Cardiac septum (tissue), 1 donor: ENCODE data around the gene IGSF9. TPM values are rescaled to one million over a fixed set of nuclear protein-coding genes. Genes with fewer than 3 reads are reported as not detected.
A peak's percentile ranks its signal among the peaks of the same experiment; 100 is the strongest.

Experiments
- DNase-seq: peaks from one replicate; pipeline ENCODE4 v3.0.0-alpha.2; 2020; ENCODE audit warnings: low spot score
- intact Hi-C: fragments of 100-400 bp; cut with DNase I; formaldehyde crosslinking; loops from one replicate; pipeline ENCODE4 v1.14.0; 2022
- total RNA-seq: library from RNA; stranded (reverse); fragmentation: NEBNext Ultra II Directional; extraction: Animal tissue kit (Norgen Biotek cat#: 25700); gene quantifications from one replicate; pipeline ENCODE4 v1.2.1, GENCODE V29; 2021
- donor health status: DM: no; HTN: no; CAD: no.

Gene IGSF9
- total RNA-seq, 1 donor from 2014 or later, result not detected

- peak; percentile 61 for DNase-seq
- intact Hi-C loops, result loop anchor here (5.0 kb wide), 1 partner anchor 153 kb away; no protein-coding TSS in a partner anchor
Measured at GRCh38 chr1:159949981-159950381, 4.6 kb upstream of the IGSF9 start.

- intact Hi-C loops, result loop anchor here (5.0 kb wide), 1 partner anchor 152 kb away; no protein-coding TSS in a partner anchor
- DNase-seq, result peak; percentile 55
Measured at GRCh38 chr1:159949123-159949522, 3.7 kb upstream of the IGSF9 start.

GRCh38 chr1:159947942-159948341 lies 2.5 kb upstream of the IGSF9 start:
- intact Hi-C loops, result loop anchor here (5.0 kb wide), 1 partner anchor 151 kb away; no protein-coding TSS in a partner anchor
- peak; percentile 3 for DNase-seq

- peak; percentile 33 for DNase-seq
- intact Hi-C loops, result loop anchor here (5.0 kb wide), 1 partner anchor 149 kb away; no protein-coding TSS in a partner anchor
Measured at GRCh38 chr1:159946242-159947187, 1.1 kb upstream of the IGSF9 start.

GRCh38 chr1:159944623-159945455 lies 574 bp downstream of the IGSF9 start:
- peak; percentile 63 for DNase-seq
- intact Hi-C loops, result loop anchor here (2.0 to 5.0 kb wide), 2 partner anchors 62 to 148 kb away; no protein-coding TSS in a partner anchor

- intact Hi-C loops, result loop anchor here (2.0 kb wide), 1 partner anchor 63 kb away; no protein-coding TSS in a partner anchor
Measured at GRCh38 chr1:159943908-159944622, 1.3 kb downstream of the IGSF9 start.

GRCh38 chr1:159943278-159943640 lies 2.2 kb downstream of the IGSF9 start:
- intact Hi-C loops, result no loop called here
- DNase-seq, result peak; percentile 31

More at GRCh38 chr1:159943908-159944622, 1.3 kb downstream of the IGSF9 start:
- no peak for DNase-seq

GRCh38 chr1:159942632-159943277 lies 2.7 kb downstream of the IGSF9 start:
- DNase-seq, result peak; percentile 20
- intact Hi-C loops, result no loop called here

GRCh38 chr1:159941591-159942560 lies 3.5 kb downstream of the IGSF9 start:
- intact Hi-C loops, result no loop called here
- DNase-seq, result peak; percentile 49

- intact Hi-C loops, result no loop called here
- DNase-seq, result no peak
Measured at GRCh38 chr1:159941141-159941540, 4.3 kb downstream of the IGSF9 start.

- intact Hi-C loops, result no loop called here
- no peak for DNase-seq
Measured at GRCh38 chr1:159940006-159940620, 5.3 kb downstream of the IGSF9 start.

GRCh38 chr1:159939678-159940002 lies 5.8 kb downstream of the IGSF9 start:
- intact Hi-C loops, result no loop called here
- no peak for DNase-seq

GRCh38 chr1:159938905-159939677 lies 6.3 kb downstream of the IGSF9 start:
- no peak for DNase-seq
- intact Hi-C loops, result no loop called here

GRCh38 chr1:159938211-159938852 lies 7.1 kb downstream of the IGSF9 start:
- intact Hi-C loops, result no loop called here
- no peak for DNase-seq

GRCh38 chr1:159937054-159937750 lies 8.2 kb downstream of the IGSF9 start:
- intact Hi-C loops, result no loop called here
- no peak for DNase-seq
